Fibroblast of villous mesenchyme (primary cell): ENCODE data around the gene P3R3URF. TPM values are rescaled to one million over a fixed set of nuclear protein-coding genes. Genes with fewer than 3 reads are reported as not detected.

Experiments used
- DNase-seq: peaks from one replicate; pipeline ENCODE4 v3.0.0-alpha.2; 2010; ENCODE audit warnings: low read depth
- H3K4me3 ChIP-seq: 2 replicates; pipeline ENCODE4 v1.5.1; 2011; ENCODE audit warnings: low read depth, mild to moderate bottlenecking, low read length
- total RNA-seq: library from RNA; depleted of rRNA; stranded (reverse); fragments of >200 nt; gene quantifications from 2 replicates; pipeline ENCODE4 v1.2.3, GENCODE V29; 2012
- TF ChIP-seq, protein P1 (sequence below): IDR thresholded peaks from 2 replicates; pipeline ENCODE4 v1.5.1; 2012; ENCODE audit warnings: low read depth, mild to moderate bottlenecking, low read length; ENCODE audit not compliant: insufficient read depth

The P3R3URF gene
- total RNA-seq, 1 donor, result not detected

DNA sequence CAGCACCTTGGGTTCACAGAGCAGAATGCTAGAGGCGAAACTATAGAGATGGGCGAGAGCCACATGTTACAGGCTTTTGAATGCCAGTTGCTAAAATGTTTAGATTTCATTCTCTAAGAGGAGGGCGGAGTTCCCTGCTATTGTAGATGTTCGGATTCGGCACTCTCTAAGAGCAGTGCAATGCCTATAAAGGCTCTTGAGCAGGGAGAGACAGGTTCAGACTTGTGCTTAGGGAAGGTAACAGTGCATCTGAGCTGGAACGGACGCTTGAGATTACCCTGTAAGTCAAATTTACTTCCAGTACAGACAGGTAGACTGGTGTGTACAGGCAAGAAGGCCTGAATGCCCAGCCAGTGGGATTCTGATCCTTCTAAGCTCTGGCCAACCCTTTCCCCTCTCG, 42.2 kb upstream of the P3R3URF start:
- TF ChIP-seq, protein P1, sequence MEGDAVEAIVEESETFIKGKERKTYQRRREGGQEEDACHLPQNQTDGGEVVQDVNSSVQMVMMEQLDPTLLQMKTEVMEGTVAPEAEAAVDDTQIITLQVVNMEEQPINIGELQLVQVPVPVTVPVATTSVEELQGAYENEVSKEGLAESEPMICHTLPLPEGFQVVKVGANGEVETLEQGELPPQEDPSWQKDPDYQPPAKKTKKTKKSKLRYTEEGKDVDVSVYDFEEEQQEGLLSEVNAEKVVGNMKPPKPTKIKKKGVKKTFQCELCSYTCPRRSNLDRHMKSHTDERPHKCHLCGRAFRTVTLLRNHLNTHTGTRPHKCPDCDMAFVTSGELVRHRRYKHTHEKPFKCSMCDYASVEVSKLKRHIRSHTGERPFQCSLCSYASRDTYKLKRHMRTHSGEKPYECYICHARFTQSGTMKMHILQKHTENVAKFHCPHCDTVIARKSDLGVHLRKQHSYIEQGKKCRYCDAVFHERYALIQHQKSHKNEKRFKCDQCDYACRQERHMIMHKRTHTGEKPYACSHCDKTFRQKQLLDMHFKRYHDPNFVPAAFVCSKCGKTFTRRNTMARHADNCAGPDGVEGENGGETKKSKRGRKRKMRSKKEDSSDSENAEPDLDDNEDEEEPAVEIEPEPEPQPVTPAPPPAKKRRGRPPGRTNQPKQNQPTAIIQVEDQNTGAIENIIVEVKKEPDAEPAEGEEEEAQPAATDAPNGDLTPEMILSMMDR, result no peak
- H3K4me3 ChIP-seq, result no peak overlapping the region
- DNase-seq, result no peak

DNA sequence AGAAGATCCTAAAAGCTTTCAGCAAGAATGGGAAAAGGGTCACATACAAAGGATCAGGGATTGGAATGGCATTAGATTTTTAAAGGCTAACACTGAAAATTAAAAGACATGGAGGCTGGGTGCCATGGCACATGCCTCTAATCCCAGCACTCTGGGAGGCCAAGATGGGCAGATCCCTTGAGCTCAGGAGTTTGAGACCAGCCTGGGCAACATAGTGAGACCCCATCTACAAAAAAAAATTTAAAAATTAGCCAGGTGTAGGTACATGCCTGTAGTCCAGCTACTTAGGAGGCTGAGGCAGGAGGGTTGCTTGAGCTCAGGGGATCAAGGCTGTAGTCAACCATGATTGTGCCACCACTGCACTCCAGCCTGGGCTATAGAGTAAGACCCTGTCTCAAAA, 39.2 kb upstream of the P3R3URF start:
- TF ChIP-seq, protein P1, result no peak
- no peak overlapping the region for H3K4me3 ChIP-seq
- no peak for DNase-seq

DNA sequence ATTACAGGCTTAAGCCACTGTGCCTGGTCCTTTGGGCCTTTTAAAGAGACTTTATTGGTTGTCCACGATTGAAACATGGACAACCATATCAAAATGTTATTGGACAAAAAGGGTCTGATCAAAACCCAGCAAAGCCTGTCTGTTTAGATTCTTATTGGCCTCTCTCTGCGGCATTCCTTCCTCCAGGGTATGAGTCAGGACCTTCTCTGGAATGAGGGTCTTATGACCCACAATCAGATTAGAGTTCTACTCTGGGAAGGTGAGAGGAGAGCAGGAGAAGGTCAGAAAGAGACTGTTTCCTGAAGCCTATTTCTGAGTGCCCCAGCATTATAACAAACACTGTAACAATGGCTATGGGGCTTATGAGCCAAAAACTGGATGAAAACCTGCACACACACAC, 34.8 kb upstream of the P3R3URF start:
- no peak overlapping the region for H3K4me3 ChIP-seq
- TF ChIP-seq, protein P1, result no peak
- no peak for DNase-seq

DNA sequence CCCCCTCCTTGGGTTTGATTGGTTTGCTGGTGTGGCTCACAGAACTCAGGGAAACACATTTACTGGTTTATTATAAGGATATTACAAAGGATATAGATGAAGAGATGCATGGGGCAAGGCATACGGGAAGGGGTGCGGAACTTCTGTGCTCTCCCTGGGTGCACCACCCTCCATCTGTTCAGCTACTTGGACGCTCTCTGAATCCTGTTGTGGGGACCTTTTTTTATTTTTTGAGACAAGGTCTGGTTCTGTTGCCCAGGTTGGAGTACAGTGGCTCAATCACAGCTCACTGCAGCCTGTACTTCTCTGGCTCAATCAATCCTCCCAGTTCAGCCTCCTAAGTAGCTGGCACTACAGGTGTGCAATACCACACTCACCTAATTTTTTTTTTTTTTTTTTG, 34.3 kb upstream of the P3R3URF start:
- no peak for DNase-seq
- no peak overlapping the region for H3K4me3 ChIP-seq
- TF ChIP-seq, protein P1, result no peak

DNA sequence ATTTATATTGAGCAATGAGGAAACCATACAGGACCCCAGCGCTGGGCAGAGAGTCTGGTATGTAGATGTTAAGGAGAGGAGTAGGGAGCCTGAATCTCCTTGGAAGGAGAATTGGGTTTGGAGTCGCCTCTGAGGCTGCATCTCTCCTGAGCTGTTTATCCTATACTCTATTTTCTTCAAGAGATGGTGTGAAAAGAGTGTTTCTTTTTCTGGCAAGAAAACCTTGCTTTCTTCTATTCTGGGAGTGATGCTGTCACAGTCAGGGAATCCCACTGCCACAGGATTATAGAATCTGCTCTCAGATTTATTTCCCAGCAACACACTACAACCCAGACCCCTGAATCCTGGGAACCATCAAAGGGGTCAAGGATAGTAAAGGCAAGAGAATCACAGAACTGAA, 30.1 kb upstream of the P3R3URF start:
- TF ChIP-seq, protein P1, result no peak
- H3K4me3 ChIP-seq, result no peak overlapping the region
- DNase-seq, result no peak

DNA sequence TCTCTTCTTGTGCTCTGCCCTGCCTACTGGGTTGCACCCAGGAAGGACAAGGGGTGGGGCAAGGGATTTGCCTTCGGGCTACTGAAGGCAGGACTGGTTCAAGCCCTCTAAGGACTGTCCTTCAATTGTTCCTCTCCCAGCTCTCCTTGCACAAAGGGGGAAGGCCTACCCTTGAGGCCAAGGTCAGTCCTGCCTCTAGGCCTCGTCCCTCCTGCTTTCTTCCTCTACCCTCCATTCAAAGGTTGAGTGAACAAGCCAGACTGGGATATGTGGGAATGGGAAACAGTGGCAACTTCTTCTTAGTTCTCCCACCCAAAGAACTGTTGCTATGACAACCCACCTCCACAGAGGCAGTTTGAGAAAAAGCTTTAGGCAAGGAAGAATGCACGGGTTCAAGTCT, 29.5 kb upstream of the P3R3URF start:
- TF ChIP-seq, protein P1, result no peak
- H3K4me3 ChIP-seq, result no peak overlapping the region
- no peak for DNase-seq

DNA sequence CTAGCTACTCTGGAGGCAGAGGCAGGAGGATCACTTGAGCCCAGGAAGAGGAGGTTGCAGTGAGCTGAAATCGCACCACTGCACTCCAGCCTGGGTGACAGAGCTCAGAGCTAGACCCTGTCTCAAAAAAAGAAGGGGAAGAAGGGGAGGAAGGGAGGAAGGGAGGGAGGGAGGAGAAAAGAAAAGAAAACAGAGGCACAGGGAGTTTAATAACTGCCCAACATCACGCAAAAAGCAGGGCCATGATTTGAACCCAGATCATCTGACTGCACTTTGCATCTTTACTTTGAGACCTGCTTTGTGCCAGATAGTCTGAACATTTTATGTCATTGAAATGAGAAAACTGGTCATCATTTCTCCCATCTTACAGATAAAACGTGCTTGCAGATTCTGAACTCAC, 28.9 kb upstream of the P3R3URF start:
- H3K4me3 ChIP-seq, result no peak overlapping the region
- TF ChIP-seq, protein P1, result no peak
- DNase-seq, result no peak
